ENCODE measurements around the gene PCDHGA10. TPM values are rescaled to one million over a fixed set of nuclear protein-coding genes. Genes with fewer than 3 reads are reported as not detected.
"Not testable (repeated sequence)": the region's sequence is repeated elsewhere in the genome, so short reads cannot be mapped to it uniquely, and the experiment has no call there.

The PCDHGA10 gene
- total RNA-seq, 1 donor from 2014 or later: 4.4 TPM

DNA sequence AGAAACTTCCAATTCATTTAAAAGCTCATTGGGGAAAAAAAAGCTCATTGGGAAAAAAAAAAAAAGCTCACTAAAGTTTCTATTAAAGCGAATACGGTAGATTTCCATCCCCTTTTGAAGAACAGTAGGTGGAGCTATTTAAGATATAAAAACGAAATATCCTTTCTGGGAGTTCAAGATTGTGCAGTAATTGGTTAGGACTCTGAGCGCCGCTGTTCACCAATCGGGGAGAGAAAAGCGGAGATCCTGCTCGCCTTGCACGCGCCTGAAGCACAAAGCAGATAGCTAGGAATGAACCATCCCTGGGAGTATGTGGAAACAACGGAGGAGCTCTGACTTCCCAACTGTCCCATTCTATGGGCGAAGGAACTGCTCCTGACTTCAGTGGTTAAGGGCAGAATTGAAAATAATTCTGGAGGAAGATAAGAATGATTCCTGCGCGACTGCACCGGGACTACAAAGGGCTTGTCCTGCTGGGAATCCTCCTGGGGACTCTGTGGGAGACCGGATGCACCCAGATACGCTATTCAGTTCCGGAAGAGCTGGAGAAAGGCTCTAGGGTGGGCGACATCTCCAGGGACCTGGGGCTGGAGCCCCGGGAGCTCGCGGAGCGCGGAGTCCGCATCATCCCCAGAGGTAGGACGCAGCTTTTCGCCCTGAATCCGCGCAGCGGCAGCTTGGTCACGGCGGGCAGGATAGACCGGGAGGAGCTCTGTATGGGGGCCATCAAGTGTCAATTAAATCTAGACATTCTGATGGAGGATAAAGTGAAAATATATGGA is 17.7 kb downstream of the PCDHGA10 start, which contains the start of gene PCDHGA12:
Gene PCDHGA12 (plus strand): TSS at position 176 of the 782 bp plus-strand sequence. CDS start 253 bp downstream, at position 429.
- no peak within 1 kb of the TSS for H3K27ac ChIP-seq
- H3K4me1 ChIP-seq: no peaks in the 10 kb centered on the region
- intact Hi-C loops (cut with DNase I): no loop called here
- DNase-seq (ENCODE audit: low spot score in 2 of 2): no peak
- peaks cover 96 to 100% of the 10 kb centered on the region in 2 donors for H3K9me3 ChIP-seq
- H3K4me3 ChIP-seq: peak within 1 kb of the TSS; percentile 39 to 50
- TF ChIP-seq, protein P1, sequence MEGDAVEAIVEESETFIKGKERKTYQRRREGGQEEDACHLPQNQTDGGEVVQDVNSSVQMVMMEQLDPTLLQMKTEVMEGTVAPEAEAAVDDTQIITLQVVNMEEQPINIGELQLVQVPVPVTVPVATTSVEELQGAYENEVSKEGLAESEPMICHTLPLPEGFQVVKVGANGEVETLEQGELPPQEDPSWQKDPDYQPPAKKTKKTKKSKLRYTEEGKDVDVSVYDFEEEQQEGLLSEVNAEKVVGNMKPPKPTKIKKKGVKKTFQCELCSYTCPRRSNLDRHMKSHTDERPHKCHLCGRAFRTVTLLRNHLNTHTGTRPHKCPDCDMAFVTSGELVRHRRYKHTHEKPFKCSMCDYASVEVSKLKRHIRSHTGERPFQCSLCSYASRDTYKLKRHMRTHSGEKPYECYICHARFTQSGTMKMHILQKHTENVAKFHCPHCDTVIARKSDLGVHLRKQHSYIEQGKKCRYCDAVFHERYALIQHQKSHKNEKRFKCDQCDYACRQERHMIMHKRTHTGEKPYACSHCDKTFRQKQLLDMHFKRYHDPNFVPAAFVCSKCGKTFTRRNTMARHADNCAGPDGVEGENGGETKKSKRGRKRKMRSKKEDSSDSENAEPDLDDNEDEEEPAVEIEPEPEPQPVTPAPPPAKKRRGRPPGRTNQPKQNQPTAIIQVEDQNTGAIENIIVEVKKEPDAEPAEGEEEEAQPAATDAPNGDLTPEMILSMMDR (IDR thresholded peaks at IDR 0.05): peak in 2 of 3 experiments; percentile 4 to 27
- H3K27me3 ChIP-seq: no peaks in the 10 kb centered on the region
- peaks cover 0 to 3% of the 10 kb centered on the region in 2 donors for H3K36me3 ChIP-seq

DNA sequence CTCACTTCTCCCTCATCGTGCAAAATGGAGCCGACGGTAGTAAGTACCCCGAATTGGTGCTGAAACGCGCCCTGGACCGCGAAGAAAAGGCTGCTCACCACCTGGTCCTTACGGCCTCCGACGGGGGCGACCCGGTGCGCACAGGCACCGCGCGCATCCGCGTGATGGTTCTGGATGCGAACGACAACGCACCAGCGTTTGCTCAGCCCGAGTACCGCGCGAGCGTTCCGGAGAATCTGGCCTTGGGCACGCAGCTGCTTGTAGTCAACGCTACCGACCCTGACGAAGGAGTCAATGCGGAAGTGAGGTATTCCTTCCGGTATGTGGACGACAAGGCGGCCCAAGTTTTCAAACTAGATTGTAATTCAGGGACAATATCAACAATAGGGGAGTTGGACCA is 18.5 kb downstream of the PCDHGA10 start:
- Histone ChIP-seq H3K4me3 (peak overlapping the region; percentile 39 to 50), H3K36me3 (no peaks in the 10 kb centered on the region), H3K4me1 (no peaks in the 10 kb centered on the region), H3K27me3 (no peaks in the 10 kb centered on the region), H3K27ac (no peak overlapping the region), H3K9me3 (peaks cover 92 to 100% of the 10 kb centered on the region in 2 donors)
- intact Hi-C loops (cut with DNase I): no loop called here
- DNase-seq (ENCODE audit: low spot score in 2 of 2): no peak
- TF ChIP-seq, protein P1 (IDR thresholded peaks at IDR 0.05): no peak

DNA sequence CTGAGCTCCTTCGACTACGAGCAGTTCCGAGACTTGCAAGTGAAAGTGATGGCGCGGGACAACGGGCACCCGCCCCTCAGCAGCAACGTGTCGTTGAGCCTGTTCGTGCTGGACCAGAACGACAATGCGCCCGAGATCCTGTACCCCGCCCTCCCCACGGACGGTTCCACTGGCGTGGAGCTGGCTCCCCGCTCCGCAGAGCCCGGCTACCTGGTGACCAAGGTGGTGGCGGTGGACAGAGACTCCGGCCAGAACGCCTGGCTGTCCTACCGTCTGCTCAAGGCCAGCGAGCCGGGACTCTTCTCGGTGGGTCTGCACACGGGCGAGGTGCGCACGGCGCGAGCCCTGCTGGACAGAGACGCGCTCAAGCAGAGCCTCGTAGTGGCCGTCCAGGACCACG is 19.5 kb downstream of the PCDHGA10 start:
- H3K9me3 ChIP-seq: peaks cover 92 to 100% of the 10 kb centered on the region in 2 donors
- intact Hi-C loops (cut with DNase I): not testable (repeated sequence)
- H3K4me3 ChIP-seq: peak overlapping the region in 1 of 2 donors; percentile 50

DNA sequence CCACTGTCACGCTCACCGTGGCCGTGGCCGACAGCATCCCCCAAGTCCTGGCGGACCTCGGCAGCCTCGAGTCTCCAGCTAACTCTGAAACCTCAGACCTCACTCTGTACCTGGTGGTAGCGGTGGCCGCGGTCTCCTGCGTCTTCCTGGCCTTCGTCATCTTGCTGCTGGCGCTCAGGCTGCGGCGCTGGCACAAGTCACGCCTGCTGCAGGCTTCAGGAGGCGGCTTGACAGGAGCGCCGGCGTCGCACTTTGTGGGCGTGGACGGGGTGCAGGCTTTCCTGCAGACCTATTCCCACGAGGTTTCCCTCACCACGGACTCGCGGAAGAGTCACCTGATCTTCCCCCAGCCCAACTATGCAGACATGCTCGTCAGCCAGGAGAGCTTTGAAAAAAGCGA is 19.9 kb downstream of the PCDHGA10 start:
- H3K36me3 ChIP-seq; intact Hi-C loops (cut with DNase I); H3K4me3 ChIP-seq; H3K4me1 ChIP-seq; H3K27me3 ChIP-seq; DNase-seq (ENCODE audit: low spot score in 2 of 2); H3K27ac ChIP-seq: not testable (repeated sequence)
- peaks cover 92 to 100% of the 10 kb centered on the region in 2 donors for H3K9me3 ChIP-seq

More for the DNA sequence above, 19.5 kb downstream of the PCDHGA10 start:
- not testable (repeated sequence) for H3K27me3 ChIP-seq; H3K36me3 ChIP-seq; H3K27ac ChIP-seq; H3K4me1 ChIP-seq; DNase-seq (ENCODE audit: low spot score in 2 of 2)

DNA sequence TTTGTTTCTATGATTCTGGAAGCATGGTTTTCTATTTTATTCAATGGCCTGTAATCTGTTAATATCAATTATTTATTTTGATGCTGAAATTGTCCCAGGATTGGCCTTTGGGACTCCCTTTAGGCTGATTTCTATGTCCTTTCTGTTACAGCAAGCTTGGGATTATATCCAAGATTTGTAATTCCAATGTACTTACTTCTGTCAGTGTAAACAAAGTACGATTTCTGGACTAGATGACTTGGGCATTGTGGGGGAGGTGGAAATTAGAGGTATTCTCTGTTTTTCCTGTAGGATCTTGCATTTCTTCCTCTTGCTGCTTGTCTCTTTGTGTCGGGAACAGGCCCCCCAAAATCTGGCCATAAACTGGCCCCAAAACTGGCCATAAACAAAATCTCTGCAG is 21.2 kb downstream of the PCDHGA10 start:
- H3K9me3 ChIP-seq: peaks cover 89 to 100% of the 10 kb centered on the region in 2 donors
- H3K36me3 ChIP-seq: peaks cover 0 to 2% of the 10 kb centered on the region in 2 donors
- TF ChIP-seq, protein P1 (IDR thresholded peaks at IDR 0.05): no peak
- H3K4me1 ChIP-seq: no peaks in the 10 kb centered on the region
- no peak overlapping the region for H3K4me3 ChIP-seq
- intact Hi-C loops (cut with DNase I): no loop called here
- H3K27ac ChIP-seq: no peak overlapping the region
- DNase-seq (ENCODE audit: low spot score in 2 of 2): no peak
- no peaks in the 10 kb centered on the region for H3K27me3 ChIP-seq

DNA sequence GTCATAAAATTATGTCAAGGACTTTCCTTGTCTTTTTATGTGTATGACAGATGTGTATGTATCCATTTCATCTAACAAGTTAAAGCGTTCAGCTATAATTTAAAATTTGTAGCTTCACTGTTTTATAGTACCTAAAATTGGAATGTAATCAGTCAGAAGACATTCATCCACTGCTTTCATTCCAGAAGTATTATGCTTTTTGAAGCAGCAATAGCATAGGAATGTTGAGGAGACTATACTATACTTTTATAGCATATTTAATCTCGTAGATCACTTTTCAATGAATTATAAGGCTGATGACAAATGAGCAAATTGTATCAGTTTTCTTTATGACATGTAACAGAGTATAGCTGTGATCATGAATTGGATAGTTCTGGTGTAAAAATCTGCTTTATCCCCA is 24.4 kb downstream of the PCDHGA10 start:
- no peaks in the 10 kb centered on the region for H3K4me1 ChIP-seq
- TF ChIP-seq, protein P1 (IDR thresholded peaks at IDR 0.05): no peak
- H3K36me3 ChIP-seq: peaks cover 0 to 3% of the 10 kb centered on the region in 2 donors
- H3K4me3 ChIP-seq: no peak overlapping the region
- intact Hi-C loops (cut with DNase I): no loop called here
- H3K27ac ChIP-seq: no peak overlapping the region
- DNase-seq (ENCODE audit: low spot score in 2 of 2): no peak
- peaks cover 86 to 100% of the 10 kb centered on the region in 2 donors for H3K9me3 ChIP-seq
- no peaks in the 10 kb centered on the region for H3K27me3 ChIP-seq
